CD4-positive, alpha-beta T cell treated with Interleukin-10 for 1 hour (primary cell): Measurements from ENCODE around the gene SPARCL1.

Experiments used
- DNase-seq: peaks from one replicate; pipeline ENCODE4 v3.0.0-alpha.2; 2020

Gene SPARCL1

DNA sequence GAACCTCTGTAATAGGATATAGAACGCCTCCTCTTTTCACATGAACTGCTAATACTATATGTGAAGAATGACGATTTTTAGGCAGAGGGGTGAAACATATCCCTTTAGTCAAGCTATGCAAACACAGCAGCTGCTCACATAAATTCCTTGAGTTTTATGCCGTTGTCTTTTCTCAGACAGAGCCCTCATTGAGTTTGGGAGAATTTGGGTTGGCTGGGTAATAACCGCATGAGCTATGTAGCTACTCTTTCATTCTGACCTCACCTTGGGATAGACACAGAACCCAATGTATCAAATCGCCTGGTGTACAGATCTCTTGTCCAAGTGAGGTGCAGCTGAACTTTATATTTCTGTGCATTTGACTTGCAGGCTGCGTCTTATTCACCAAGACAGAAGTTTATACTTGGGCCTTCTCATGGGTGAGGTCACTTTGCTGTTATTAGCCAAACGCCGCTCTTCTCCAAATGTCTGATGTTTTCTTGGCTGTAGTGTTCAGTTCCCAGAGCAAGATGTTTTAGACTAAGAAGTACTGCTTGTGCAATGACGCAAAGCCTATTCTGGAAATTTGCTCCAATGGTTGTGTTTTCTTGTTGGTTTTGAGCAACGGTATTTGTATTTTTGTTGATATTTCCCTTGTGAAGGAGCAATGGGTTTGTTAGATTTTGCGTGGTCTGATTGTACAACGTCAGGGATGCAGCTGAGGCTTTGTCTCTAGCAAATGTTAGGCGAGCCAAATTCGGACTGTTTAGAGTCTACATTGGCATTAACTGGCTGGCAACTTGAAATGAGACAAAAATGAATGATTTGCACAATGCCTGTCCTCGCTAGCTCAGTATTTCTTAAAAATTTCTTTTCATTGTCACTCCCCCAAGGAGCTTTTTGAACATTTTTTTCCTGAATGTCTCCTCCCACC lies 11.2 kb upstream of the SPARCL1 start:
- no peak for DNase-seq

- DNase-seq, result no peak
Measured at GRCh38 chr4:87532907-87533306, 3.7 kb upstream of the SPARCL1 start.

- no peak for DNase-seq
Measured at GRCh38 chr4:87532109-87532508, 2.9 kb upstream of the SPARCL1 start.

DNA sequence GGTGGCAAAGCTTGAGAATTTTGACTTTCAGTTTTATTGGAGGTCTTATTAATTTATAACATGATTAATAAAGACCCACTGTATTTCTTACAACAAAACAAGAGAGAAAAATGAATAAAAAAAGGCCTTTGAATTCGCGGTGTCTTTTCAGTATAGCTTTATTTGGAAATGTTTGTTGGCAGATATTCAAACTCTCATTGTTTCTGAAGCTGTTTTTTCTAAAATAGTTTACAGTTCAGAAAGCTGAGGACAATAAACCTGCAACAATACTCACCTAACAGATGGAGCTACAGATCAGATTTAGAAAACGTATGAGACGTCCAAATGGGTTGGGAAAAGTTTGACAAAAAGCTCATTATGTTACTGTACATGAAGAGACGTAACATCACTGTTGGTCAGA lies 2.4 kb upstream of the SPARCL1 start:
- no peak for DNase-seq

GRCh38 chr4:87530868-87531267 lies 1.7 kb upstream of the SPARCL1 start:
- no peak for DNase-seq

DNA sequence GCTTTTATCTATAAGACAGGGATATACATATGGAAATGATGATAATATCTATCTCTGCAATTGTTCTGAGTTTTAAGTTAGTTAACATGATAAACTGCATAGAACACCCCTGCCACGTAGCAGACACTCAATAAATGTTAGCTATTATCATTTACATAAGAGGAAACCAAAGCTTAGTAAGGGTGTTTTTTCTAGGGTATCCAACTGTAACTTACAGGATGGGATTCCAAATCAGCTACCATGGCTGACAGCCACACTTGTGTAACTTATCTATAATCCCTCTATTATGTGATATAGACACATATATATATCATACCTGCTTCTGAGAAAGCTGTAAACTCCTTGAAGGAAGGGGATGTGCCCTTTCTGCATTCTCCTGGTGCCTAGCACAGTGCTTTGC lies 1.1 kb upstream of the SPARCL1 start:
- no peak for DNase-seq

DNA sequence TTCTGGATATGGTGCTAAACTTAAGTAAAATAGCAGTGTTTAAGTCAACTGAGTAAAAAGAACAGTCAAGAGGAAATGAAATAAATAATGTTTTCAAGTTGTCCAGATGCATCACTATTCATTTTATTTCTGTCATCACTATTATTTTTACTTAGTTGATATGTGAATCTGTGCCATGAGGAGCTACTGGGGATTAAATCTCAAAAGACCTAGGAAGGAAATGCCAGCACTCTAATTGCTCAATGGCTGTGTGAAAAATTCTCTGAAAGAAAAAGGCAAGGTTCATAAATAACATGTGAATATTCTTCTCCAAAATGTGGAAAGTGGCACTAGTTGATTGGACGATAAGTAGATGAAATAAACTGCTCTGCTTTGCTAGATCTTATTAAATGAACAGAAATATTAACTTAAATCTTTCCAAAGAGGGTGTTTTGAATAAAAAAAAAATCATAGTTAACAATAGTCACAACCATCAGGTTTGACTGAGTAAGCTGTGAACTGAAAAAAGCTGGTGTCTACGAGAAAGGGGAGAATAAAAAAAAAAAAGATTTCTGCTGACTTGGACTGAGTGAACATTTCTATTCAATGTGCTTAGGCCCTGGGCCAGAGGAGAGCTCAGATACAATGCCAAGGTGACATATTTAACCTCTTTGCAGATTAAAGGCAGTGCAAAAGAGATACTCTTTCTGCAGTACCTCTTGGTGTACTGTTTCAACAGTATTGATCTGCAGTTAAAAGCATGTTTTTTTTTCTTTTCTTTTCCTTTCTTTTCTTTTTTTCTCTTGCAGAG lies 1.6 kb downstream of the SPARCL1 start:
- no peak for DNase-seq

- DNase-seq, result no peak
Measured at GRCh38 chr4:87525636-87526295, 3.4 kb downstream of the SPARCL1 start.

DNA sequence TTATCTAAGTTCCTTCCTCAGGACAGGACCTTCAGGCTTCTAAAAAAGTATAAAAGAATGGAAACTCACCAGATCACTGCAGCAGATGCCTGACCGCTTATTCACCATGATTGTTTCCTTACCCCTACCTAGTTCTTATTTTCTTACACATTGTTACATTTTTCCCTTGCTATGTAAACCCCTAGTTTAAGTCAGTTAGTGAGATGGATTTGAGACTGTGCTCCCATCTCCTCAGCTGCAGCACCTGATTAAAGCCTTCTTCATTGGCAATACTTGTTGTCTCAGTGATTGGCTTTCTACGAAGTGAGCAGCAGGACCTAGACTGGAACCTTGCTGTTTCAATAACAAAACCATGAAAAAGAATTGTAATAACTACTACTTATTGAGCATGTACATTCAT lies 4.7 kb downstream of the SPARCL1 start:
- no peak for DNase-seq

DNA sequence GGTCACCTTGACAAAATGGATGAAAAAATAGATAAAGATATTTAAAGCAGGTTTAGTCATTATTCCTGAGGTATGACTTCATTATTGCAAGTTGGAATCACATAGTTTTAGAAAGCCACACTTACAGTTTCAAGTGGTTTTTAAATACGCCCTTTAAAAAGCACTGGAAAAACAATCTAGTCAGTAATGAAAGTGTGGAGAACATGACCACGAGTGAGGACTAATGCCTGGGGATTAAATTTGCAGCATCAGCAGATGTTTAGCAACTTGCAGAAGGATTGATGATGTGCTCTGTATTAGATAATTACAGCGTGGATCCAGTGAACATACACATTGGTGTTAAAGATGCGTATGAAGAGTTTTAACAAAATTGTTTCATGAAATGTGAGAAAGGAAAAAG lies 5.9 kb downstream of the SPARCL1 start:
- no peak for DNase-seq

DNA sequence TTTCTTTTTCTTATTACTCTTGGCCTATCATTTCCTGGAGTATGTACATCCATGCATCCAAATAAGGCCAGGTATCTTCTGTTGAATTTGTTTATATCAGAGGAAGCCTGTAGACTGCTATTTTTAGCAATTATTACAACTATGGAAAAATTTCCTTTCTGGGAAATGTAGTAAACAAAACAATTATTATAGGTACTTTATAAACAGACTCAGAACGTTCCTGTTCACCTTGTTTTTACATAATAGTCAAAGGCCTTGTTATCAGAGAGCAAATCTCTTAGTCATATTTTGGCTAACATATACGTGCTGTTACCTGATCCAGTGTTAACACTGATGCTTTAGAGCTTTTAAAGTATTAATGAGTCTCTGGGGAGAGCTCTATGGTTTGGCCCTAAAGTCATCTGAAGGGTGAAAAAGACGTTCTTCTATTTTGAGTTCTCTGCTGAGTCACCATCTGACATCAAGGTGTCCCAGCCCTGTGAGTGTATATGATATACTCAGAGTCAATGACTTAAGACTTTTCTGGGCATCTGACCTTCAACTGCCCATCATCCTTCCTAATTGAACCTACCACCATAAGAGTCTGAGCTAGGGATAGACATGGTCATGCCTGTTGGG lies 7.3 kb downstream of the SPARCL1 start:
- DNase-seq, result no peak

DNA sequence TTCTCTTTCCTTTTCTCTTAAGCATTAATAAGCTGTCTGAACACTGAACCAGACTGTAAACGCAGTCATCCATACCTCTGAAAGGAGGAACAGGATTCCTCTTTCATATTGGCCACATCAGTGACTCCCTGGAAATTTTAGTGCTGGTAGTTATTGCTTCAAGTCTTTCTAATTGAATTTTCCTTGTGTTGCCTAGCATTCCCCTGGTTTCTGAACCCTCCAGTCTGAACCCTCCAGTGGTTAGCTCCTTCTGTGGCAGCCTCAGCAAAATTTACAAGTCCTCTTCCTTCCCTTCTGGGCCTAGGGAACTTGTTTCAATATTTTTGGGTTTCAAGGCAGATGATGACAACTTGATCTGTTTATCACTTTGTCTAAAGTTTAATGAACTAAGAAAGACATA lies 7.9 kb downstream of the SPARCL1 start:
- no peak for DNase-seq

DNA sequence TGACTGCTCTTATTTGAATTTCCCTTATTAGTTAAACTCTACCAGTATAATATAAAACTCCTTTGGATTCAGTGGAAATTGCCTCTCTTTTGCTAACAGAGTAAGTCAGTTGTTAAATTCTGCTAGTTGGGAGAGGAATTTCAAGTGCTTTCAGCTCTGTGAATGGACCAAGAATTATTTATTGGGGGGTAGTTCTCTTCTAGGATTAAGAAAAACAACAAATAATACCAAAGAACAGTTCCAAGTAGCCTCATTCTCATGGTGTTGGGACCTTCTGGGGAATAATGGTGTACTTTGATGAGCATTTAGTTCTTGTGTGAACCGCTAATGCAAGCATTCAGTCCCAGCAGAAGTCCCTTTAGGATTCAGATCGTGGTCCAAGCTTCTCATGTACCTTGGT lies 11.6 kb downstream of the SPARCL1 start:
- no peak for DNase-seq

- DNase-seq, result no peak
Measured at GRCh38 chr4:87516683-87517082, 12.5 kb downstream of the SPARCL1 start.

DNA sequence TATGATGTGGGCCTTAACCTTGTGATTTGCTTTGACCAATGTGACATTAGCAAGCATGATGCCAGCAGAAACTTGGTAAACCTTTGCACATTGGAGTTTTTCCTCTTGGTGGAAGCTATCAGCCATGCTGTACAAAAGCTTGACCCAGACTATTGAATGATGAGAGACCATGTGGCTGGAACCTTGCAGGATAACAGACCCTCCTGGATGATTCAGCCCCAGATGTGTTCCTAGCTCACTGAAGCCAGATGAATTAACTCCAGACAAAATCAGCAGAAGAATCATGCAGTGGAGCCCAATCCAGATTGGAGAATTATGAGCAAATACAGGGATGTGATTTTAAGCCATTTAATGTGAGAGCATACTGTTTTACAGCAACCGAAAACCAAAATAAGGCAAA lies 16.8 kb downstream of the SPARCL1 start:
- no peak for DNase-seq

- DNase-seq, result no peak
Measured at GRCh38 chr4:87511500-87511899, 17.7 kb downstream of the SPARCL1 start.

DNA sequence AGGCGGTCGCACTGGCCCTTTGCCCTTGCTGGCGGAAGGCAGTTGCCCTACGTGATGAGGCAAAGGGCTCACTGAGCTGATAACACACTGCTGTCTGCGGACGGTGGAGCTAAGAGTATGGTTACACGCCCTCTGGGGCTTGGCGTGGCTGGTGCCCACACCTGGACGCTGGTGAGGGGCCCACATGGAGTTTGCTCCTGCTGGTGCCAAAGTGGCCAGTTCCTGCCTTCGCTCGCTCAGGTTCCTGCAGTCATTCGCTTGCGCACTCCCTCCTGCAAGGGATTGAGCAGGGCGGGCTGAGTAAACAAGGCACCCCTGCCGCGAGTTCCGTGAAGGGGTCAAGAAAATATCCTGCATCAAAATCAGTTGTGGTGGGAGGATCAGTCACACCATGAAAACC lies 18.4 kb downstream of the SPARCL1 start:
- DNase-seq, result no peak

DNA sequence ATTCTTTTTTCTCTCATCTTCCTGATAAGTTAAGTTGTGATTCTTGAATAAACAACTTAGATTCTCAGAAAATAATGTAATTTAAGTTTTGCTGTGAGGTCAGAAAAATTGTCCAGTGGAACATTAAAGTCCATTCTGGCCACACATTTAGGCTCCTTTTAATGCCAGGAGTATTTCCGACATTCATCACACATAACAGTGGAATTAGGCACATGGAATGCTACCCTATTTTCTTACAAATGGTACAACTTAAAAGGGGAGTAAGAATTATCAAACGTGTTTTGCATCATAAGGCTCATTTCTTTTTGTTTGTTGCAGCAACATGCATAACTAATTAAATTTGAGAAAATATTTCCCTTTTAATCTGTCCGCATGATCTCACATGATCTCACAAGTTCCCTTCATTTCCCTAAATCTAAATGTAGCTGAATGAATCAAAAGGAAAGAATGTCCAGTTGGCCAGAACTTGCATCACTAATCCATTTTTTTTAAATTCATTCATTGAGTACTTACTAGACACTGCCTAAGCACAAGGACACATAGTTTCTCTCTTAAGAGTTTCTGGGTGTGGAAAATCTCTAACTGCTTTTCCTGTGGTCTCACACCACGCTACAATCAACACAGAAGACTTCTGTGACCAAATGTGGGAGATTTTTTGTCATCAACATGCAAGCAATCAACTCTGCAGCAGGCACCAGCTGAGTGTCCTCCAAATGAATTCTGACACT lies 22.0 kb downstream of the SPARCL1 start:
- no peak for DNase-seq

DNA sequence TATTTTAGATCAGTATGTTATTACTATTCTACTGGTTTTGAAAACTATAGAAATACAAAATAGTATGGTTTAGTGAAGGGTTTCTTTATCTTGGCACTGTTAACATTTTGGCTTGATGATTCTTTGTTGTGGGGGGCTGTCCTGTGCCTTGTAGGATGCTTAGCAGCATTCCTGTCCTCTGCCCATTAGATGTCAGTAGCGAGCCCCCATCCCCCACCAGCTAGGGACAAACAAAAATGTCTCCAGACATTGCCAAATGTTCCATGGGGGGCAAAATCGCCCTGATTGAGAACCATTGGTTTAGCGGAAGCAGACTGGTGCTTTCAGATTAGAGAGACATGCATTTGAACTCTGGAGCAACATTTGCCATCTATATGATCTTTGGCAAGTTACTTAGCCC lies 23.3 kb downstream of the SPARCL1 start:
- DNase-seq, result no peak

- no peak for DNase-seq
Measured at GRCh38 chr4:87502580-87503238, 26.5 kb downstream of the SPARCL1 start.

GRCh38 chr4:87500092-87500462 lies 29.1 kb downstream of the SPARCL1 start:
- no peak for DNase-seq
